HT-29 (cell line): ENCODE measurements around the gene GCM1. TPM values are rescaled to one million over a fixed set of nuclear protein-coding genes. Genes with fewer than 3 reads are reported as not detected.
A peak's percentile ranks its signal among the peaks of the same experiment; 100 is the strongest.

Experiments used
- DNase-seq: peaks from one replicate; pipeline ENCODE4 v3.0.0-alpha.2; 2015; ENCODE audit warnings: low spot score
- total RNA-seq: library from RNA; depleted of rRNA; stranded (reverse); fragments of >200 nt; shearing (Covaris generic); gene quantifications from 2 replicates; pipeline ENCODE4 v1.2.3, GENCODE V29; 2014

Gene GCM1
- total RNA-seq, 1 experiment from 2014 or later = not detected

GRCh38 chr6:53152576-53152975, 3.9 kb upstream of the GCM1 start:
- no peak for DNase-seq

- peak; percentile 34 for DNase-seq
These were observed 3.0 kb upstream of the GCM1 start for GRCh38 chr6:53151676-53152075.

- no peak for DNase-seq
These were observed 3.8 kb downstream of the GCM1 start for GRCh38 chr6:53144802-53145201.

DNA sequence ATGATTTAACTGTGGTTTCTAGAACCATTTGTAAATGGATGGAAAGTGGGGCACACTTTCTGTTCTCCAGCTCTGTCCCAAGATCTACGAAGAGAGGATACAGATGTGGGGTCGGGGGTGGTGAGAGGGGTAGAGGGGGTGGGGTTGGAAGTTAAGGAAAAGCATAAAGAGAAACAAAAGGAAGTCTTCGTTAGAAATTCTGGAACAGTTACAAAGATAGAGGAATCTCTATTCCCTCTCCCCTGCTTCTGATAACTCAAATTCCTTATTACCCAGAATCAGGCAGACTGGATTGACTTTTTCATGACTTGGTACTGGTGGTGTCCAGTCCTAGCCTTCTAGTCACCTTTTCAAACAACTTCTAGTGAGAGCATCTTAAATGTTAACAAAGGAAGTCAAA, 4.9 kb downstream of the GCM1 start:
- DNase-seq = no peak

DNA sequence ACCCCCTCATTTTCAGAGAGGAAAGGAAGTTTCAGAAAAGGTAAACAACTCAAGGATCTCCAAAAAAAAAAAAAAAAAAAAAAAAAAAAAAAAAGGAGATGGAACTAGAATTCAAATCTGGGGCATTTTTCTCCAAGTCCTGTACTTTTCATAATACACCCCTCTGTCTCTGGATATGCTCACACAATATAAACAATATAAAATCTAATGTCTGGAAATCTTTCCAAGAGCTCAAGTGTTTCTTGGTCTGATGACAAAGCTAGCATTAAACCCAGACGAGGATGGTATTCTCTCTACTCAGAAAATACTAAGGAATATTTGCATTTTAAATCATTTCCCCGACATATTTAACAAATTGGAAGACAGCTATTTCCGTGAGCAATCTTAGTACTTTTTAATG, 5.8 kb downstream of the GCM1 start:
- DNase-seq = no peak

- DNase-seq = no peak
These were observed 8.7 kb downstream of the GCM1 start for GRCh38 chr6:53139841-53140413.

DNA sequence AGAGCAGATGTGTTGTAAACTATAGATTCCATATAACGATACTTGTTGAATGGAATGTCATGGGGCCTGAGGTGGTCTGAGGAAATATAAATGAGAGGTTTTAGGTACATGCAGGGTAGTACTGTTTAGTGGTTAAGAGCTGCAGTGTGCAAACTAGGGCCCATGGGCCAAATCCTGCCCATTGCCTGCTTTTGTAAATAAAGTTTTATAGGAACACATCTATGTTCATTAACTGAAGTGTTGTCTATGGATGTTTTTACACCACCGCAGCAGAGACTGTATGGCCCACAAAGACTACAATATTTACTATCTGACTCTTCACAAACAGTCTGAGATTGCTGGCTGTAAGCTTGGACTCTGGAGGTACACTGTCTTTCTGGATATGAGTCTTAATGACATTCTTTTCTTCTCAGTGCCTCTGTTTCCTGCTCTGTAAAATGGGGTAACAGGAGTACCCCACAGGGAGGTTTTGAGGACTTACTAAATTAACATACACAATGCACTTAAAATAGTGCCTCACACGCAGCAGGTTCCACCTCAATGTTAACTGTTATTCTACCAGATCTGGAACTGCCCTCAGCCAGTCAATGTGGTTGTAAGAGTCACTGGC, 12.5 kb downstream of the GCM1 start:
- DNase-seq = no peak

- no peak for DNase-seq
These were observed 13.9 kb downstream of the GCM1 start for GRCh38 chr6:53134601-53135235.

DNA sequence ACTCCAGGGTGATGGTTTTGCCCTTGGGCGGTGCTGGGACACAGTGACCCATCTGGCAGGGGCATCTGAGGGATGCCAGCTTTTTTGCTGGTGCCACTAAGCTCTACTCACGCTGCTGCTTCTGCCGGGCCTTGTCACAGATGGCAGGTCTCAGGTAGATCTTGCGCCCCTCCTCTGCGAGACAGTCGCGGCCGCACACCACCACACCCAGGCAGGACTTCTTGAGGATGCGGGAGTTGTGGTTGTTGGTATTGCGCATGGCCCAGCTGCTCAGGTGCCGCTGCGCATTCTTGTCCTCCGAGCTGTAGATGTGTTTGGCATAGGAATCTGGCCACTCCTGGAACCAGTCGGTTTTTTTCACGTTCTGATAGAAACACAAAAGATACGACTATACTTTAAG, 14.7 kb downstream of the GCM1 start:
- DNase-seq = no peak

GRCh38 chr6:53130569-53131290, 17.9 kb downstream of the GCM1 start:
- no peak for DNase-seq

DNA sequence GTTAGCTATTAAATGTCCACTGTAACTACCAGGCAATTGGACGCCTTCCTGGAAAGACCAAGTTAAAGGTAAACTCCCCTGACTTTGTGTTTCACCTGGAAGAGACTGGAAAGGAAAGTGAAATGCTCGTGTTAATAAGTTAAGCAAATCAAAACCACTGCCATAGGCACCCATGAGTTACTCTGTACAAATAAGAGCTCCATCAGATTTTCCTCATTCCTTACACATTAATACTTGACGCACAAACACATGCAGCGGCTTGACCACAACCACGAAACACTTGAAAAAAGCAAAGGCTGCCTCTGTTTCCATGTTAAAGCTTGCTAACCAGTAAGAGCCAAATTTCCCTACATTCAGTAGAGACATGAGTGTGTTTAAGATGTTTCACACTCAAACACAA, 19.8 kb downstream of the GCM1 start:
- DNase-seq = peak; percentile 10

- DNase-seq = no peak
These were observed 23.4 kb downstream of the GCM1 start for GRCh38 chr6:53125276-53125675.

GRCh38 chr6:53124131-53124800, 24.4 kb downstream of the GCM1 start:
- DNase-seq = no peak

DNA sequence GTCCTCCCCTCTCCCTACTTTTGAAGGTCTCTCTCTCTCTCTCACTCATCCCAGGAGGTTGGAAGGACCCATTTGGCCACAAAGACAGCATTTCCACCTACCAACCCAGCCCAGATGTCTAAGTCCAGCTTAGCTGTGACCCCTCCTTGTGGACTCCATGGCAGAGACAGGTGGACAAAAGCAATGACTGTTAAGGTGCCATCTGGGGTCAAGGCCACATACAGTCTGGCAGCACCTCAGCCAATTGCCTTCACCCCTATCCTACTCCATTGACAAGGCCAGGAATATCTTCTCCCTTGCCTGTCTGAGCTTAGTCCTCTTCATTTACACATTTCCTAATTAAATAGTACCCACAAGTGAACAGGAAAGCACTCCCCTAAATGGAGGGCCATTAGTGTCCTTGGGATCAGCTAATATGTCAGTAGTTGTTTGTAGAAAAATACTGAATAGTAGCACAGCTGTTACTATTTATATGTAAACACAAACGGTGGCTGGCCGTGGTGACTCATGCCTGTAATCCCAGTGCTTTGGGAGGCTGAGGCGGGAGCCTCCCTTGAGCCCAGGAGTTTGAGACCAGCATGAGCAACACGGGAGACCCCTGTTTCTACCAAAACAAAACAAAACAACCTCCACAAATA, 28.8 kb downstream of the GCM1 start:
- DNase-seq = peak; percentile 63

- DNase-seq = peak; percentile 31
These were observed 29.3 kb downstream of the GCM1 start for GRCh38 chr6:53119349-53119748.

DNA sequence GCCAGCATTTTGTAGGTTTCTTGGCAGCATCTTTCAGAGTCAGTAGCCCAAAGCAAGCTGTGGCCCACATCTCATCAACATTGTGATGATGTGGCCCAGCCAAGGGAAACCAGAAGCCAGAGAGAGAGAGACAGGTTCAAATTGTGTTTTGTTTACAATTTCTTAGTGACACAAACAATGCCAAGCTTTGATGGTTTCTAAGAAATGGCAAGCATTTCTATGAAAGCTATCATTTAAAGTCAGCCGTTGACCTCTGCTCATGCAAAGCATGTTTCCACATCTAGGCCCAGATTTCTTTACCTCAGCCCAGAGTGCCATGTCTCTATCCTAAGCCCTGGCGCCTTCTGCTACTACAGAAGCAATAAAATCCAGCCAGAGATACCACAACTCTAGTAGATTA, 32.9 kb downstream of the GCM1 start:
- DNase-seq = no peak

GRCh38 chr6:53115113-53115512, 33.5 kb downstream of the GCM1 start:
- no peak for DNase-seq

GRCh38 chr6:53113742-53114141, 34.9 kb downstream of the GCM1 start:
- peak; percentile 3 for DNase-seq

DNA sequence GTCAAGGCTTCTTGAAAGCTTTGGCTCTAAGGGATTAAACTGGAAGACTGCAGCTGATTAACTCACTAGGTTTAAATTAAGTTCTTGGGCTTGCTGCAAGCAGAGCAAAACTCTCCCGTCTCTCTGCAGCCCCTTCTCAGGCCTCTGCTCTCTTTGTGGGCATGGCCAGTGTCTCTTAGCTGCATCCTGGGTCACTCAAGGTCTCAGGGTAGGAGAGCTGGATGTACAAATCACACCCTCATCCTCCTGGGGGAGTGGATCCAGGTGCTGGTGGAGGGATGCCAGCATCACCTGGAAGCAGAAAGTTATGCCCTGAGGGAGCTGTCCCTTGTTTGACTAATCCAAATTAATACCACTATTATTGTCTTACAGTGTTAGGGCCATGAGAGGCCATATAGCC, 35.8 kb downstream of the GCM1 start:
- DNase-seq = no peak

DNA sequence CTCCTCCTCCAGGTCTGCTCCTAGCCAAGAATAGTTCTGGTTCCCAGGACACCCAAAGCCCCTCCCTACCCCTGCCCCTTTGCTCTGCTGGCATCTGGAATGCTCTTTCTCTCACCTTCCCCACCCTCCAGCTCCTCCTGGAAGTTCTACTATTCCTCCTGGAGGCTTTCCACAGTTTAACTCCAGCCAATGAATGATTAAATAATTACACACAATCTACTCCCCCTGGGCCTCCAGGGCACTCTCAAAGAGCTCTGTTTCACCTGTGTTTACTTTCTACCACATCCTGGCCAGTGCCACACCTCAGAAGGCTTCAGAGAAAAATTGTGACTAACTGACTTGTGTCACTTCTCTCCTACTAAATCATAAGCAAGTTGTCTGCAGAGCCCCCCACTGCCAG, 36.2 kb downstream of the GCM1 start:
- peak; percentile 86 for DNase-seq

- peak; percentile 29 for DNase-seq
These were observed 36.8 kb downstream of the GCM1 start for GRCh38 chr6:53111865-53112264.

DNA sequence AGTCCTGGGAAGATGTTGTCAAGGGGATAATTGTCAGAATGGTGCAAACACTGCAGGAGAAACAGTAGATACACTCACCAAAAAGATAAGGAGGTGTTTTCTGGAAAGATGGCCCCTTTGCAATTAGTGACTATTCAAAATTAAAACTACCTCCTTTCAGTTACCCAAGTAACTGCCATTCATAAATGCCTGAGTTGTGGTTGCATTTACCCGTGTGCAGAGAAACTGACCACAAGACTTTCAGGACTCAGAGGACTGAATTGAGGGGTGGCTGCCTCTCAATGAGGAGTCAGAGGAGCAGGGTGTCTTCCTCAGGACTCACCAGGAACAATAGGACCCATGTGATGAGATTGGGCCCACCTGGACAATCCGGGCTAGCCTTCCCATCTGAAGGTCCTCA, 39.0 kb downstream of the GCM1 start:
- DNase-seq = no peak
